ENCODE measurements around the gene GPD1L. TPM values are rescaled to one million over a fixed set of nuclear protein-coding genes. Genes with fewer than 3 reads are reported as not detected.
"Not testable (repeated sequence)": the region's sequence is repeated elsewhere in the genome, so short reads cannot be mapped to it uniquely, and the experiment has no call there.

Gene GPD1L
- total RNA-seq = 10 to 100 TPM; 10.9 to 12.2 TPM

DNA sequence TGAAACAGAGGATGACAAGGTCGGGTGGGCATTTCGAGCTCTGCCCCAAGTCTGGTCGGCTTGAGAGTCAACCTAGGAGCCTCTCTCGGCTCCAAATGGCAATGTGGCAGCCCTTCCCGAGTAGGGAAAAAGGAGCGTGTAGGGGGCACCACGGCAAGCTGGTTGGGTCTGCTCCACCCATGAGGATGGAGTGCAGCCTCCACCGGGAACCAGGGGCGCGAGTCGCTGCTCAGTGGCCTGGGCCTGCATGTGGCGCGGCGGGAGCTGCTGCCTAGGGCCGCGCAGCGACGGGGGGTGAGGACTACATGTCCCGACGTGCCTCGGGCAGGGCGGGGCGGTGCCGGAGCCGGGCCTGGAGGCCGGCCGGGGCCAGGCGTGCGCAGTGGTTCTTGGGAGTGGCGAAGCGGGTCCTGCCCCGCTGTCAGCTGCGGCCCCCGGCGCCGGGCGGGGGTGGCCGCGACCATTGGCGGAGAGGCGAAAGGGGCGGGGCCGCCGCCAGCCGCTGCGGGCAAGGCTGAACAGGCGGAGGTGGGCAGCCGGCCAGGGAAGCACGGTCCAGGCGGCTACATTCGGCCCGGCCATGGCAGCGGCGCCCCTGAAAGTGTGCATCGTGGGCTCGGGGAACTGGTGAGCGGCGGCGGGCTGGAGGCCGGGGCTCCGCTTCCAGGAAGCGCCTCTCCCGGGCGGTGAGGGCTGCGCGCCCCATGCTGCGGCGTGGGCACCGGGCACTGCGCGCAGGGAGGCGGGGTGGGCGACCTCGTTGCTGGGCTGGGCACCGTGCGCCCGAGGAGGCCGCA is at the start of gene GPD1L:
TSS of gene GPD1L (plus strand) at position 489 of the 797 bp plus-strand sequence. CDS start at position 581, 92 bp downstream.
- DNase-seq = peak; percentile 95
- H3K9me3 Mint-ChIP-seq = peaks cover 9% of the 10 kb centered on the region
- no peaks in the 10 kb centered on the region for H3K36me3 Mint-ChIP-seq
- H3K4me1 Mint-ChIP-seq (ENCODE audit: low read depth) = peaks cover 37% of the 10 kb centered on the region
- ChIA-PET POLR2A (interaction anchor here (0.6 to 1.0 kb wide), 3 partner anchors 10 to 536 kb away, joined by 3 to 5 read pairs (median 3); no protein-coding TSS in a partner anchor), CTCF (interaction anchor here (0.7 to 1.5 kb wide), 3 partner anchors 8 to 574 kb away, joined by 3 to 4 read pairs (median 4); partner anchors contain the start of gene STT3B)
- intact Hi-C loops (cut with micrococcal nuclease) = loop anchor here (1.0 to 2.0 kb wide), 4 partner anchors 8 to 578 kb away; partner anchors contain the start of gene STT3B
- H3K27ac Mint-ChIP-seq = peak within 1 kb of the TSS; percentile 76
- H3K4me3 Mint-ChIP-seq = peak within 1 kb of the TSS; percentile 94
- H3K27me3 Mint-ChIP-seq = no peaks in the 10 kb centered on the region

DNA sequence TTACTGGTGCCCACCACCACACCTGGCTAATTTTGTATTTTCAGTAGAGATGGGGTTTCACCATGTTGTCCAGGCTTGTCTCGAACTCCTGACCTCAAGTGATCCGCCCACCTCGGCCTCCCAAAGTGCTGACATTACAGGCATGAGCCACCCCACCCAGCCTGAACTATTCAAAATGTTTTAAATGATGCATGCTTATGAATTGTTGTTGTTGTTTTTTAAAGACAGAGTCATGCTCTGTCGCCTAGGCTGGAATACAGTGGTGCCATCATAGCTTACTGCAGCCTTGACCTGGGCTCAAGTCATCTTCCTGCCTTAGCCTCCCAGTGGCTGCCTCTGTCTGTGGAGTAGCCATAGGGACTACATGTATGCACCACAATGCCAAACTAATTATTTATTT is 48.0 kb upstream of the GPD1L start:
- POLR2A ChIA-PET; H3K27me3 Mint-ChIP-seq; H3K36me3 Mint-ChIP-seq; CTCF ChIA-PET; H3K4me1 Mint-ChIP-seq (ENCODE audit: low read depth); H3K4me3 Mint-ChIP-seq; H3K9me3 Mint-ChIP-seq; H3K27ac Mint-ChIP-seq; DNase-seq; intact Hi-C loops (cut with micrococcal nuclease): not testable (repeated sequence)

DNA sequence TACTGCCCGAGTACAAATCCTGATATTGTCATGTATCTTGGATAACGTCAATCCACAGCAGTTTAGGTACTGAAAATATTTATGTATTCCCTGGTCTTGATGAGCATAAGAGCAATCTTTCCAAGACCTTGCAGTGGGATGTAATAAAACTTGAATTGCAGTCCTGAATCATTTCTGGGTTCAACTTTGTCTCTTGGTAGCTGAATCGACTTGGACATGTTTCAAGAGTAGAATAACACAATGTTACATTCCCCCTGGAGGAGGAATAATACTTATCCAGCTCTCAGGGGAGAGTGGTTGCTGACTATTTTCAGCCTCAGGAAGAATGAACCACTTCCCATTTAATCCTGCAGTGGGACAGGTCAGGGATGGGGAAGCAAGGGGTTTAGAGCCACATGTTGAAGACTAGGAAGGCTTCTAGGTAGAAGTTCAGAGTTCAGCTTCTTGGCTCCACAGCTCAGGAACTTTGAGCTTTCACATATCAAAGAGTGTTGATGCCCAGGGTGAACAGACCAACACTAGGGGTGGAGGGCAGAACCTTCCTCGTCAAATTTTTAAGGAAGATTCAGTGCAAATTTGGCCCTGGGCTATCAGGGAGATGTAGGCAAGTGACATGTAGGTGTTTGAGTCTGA is 43.4 kb upstream of the GPD1L start:
- DNase-seq = no peak
- ChIA-PET POLR2A (no interaction called here), CTCF (no interaction called here)
- H3K36me3 Mint-ChIP-seq = no peaks in the 10 kb centered on the region
- no peaks in the 10 kb centered on the region for H3K4me1 Mint-ChIP-seq (ENCODE audit: low read depth)
- H3K9me3 Mint-ChIP-seq = no peaks in the 10 kb centered on the region
- no peak overlapping the region for H3K27ac Mint-ChIP-seq
- H3K4me3 Mint-ChIP-seq = no peak overlapping the region
- intact Hi-C loops (cut with micrococcal nuclease) = no loop called here
- no peaks in the 10 kb centered on the region for H3K27me3 Mint-ChIP-seq

DNA sequence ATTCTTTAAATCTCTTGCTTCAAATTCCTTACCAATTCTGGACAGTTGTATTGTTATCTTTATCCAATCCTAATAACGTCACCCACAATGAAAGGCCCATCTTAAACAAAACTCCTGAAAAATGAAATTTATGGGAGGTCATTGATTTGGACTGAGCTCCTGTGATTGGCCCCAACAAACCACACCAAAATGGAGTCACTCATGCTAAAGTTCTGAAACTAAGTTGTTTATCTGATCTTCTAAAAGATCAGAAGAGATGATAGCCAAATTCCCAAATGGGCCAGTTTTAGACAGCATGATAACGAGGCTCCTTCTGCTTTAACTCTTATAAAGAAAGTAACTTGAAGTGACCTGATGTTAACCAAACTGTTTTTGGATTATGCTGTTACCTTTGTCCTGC is 39.7 kb upstream of the GPD1L start:
- H3K9me3 Mint-ChIP-seq = no peaks in the 10 kb centered on the region
- no peaks in the 10 kb centered on the region for H3K27me3 Mint-ChIP-seq
- no peak for DNase-seq
- intact Hi-C loops (cut with micrococcal nuclease) = no loop called here
- no peak overlapping the region for H3K4me3 Mint-ChIP-seq
- no peak overlapping the region for H3K27ac Mint-ChIP-seq
- ChIA-PET POLR2A (no interaction called here), CTCF (no interaction called here)
- H3K4me1 Mint-ChIP-seq (ENCODE audit: low read depth) = no peaks in the 10 kb centered on the region
- H3K36me3 Mint-ChIP-seq = no peaks in the 10 kb centered on the region

DNA sequence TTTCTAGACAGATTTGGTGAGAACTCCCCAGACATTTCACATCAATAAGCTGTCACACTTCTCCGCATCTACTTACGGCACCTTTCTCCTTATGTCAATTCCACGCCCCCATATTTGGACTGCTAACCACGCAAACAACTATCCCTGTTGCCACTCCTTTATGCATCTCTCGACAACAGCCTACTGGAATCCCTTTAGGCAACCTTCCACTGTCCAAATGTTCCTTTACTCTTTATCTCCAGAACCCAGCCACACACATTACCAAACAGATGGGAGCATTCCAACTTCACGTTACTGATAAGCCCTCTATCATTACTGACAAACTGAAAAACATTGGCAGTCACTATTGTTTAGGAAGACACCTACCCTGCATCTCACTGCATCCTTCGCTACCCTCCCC is 32.2 kb upstream of the GPD1L start:
- POLR2A ChIA-PET; intact Hi-C loops (cut with micrococcal nuclease); CTCF ChIA-PET; H3K27ac Mint-ChIP-seq; H3K4me1 Mint-ChIP-seq (ENCODE audit: low read depth); H3K9me3 Mint-ChIP-seq; H3K27me3 Mint-ChIP-seq; H3K36me3 Mint-ChIP-seq; H3K4me3 Mint-ChIP-seq; DNase-seq: not testable (repeated sequence)

DNA sequence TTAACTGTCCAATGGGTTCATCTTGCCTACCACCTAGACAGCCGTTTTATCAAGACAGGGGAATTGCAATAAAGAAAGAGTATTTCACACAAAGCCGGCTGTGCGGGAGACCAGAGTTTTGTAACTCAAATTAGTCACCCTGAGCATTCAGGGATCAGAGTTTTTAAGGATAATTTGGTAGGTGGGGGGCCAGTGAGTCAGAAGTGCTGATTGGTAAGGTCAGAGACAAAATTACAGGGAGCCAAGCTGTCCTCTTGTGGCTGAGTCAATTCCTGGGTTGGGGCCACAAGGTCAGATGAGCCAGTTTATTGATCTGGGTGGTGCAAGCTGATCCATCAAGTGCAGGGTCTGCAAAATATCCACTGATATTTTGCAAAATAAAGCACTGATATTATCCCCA is 29.9 kb upstream of the GPD1L start:
- no peak for DNase-seq
- Mint-ChIP-seq H3K27ac (no peak overlapping the region), H3K4me1 (ENCODE audit: low read depth) (no peaks in the 10 kb centered on the region), H3K27me3 (no peaks in the 10 kb centered on the region), H3K36me3 (no peaks in the 10 kb centered on the region), H3K4me3 (no peak overlapping the region), H3K9me3 (no peaks in the 10 kb centered on the region)
- CTCF ChIA-PET = no interaction called here
- POLR2A ChIA-PET = no interaction called here
- intact Hi-C loops (cut with micrococcal nuclease) = no loop called here

DNA sequence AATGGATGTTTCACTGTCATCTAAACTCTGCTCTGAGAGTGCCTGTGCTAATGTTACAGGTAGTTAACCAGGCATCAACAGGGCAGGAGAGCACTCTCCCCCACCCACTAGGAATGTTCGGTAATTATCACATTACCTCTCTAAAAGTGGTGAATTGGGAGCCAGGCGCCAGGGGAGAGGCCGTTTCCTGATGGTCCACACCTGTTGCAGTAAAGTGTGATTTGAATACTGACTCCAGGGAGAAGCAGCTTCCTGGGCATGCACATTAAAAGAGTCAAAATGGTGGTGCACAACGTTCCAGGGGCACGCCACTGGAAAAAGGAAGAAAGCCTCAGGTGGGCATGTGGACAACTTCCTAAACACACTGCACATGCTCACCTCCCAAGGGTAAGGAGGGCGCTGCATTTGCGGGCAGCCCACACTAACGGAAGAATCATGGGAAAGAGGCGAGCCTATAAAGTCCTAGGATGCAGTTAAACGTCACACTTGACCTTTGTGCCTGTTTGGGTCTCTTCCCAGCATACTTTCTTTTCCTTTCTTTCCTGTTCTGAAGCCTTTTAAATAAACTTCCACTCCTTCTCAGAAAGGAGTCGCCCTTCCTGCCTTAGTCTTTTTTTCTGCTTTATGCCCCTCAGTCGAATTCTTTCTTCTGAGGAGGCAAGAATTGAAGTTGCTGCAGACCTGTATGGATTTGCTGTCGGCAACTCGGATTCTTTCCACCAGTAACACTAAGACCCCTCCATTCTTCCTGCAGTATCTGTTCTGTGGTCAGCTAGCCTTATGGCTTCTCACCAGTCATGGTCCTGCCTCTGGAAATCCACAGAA is 28.9 kb upstream of the GPD1L start:
- no peaks in the 10 kb centered on the region for H3K4me1 Mint-ChIP-seq (ENCODE audit: low read depth)
- intact Hi-C loops (cut with micrococcal nuclease) = no loop called here
- H3K9me3 Mint-ChIP-seq = no peaks in the 10 kb centered on the region
- CTCF ChIA-PET = no interaction called here
- H3K36me3 Mint-ChIP-seq = no peaks in the 10 kb centered on the region
- H3K4me3 Mint-ChIP-seq = no peak overlapping the region
- DNase-seq = no peak
- POLR2A ChIA-PET = no interaction called here
- H3K27ac Mint-ChIP-seq = no peak overlapping the region
- H3K27me3 Mint-ChIP-seq = no peaks in the 10 kb centered on the region

DNA sequence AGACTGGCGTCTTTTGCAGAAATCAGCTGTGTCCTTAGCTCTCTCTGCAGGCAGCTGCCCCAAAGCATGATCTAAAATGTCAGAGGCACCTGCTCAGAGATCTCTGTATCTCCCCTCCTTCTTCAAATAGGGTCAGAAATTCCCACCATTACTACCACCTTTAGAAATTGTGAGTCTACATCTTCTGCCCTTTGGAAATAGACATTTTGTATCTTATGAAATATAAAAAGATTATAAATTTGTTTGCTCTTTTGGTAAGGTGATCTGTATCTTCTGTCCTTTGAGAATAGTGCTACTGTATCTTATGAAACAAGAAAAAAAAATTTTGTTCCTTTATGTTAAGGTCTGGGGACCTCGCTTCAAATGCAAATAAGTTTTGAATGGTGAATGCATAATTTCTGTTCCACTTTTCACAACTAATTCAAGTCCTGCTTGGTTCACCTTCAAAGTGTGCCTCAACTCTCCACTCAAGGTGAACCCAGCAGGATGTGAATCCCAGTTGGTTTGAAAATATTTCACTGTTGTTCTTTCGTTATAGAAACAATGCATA is 28.3 kb upstream of the GPD1L start:
- Mint-ChIP-seq H3K9me3 (no peaks in the 10 kb centered on the region), H3K27ac (no peak overlapping the region), H3K36me3 (no peaks in the 10 kb centered on the region), H3K4me3 (no peak overlapping the region), H3K4me1 (ENCODE audit: low read depth) (no peaks in the 10 kb centered on the region), H3K27me3 (no peaks in the 10 kb centered on the region)
- DNase-seq = no peak
- intact Hi-C loops (cut with micrococcal nuclease) = no loop called here
- POLR2A ChIA-PET = no interaction called here
- CTCF ChIA-PET = no interaction called here

DNA sequence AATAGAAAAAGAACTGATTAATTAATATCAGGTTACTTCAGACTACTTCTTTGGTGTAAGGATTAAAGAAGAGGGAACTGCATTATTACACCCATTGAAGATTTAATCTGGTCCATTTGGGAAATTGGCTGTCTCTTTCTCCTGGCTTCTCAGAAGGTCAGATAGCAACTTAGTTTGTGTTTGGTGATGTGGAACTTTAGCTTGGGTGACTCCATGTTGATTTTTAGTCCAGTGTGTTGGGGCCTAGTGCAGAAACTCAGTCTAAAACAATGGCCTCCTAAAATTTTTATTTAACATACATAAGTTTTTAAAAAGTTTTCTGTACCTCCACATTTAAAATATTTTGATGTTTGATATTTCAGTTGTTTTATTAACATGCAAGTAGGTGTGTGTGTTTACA is 27.6 kb upstream of the GPD1L start:
- POLR2A ChIA-PET = no interaction called here
- DNase-seq = no peak
- no peak overlapping the region for H3K4me3 Mint-ChIP-seq

DNA sequence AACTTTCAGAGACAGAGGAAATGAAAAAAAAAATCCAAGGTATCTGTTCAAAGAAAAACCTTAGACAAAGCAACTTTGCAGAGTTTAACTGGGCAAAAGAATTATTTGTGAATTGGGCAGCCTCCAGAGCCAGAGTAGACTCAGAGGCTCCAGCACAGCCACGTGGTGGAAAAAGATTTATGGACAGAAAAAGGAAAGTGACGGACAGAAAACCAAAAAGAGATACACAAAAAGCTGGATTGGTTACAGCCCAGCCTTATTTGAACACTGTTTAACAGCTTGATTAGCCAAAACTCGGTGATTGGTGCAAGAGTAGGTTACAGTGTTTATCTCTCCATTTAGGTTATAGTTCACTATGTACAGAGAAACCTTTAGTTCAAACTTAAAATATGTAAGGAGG is 23.7 kb upstream of the GPD1L start:
- Mint-ChIP-seq H3K36me3 (no peaks in the 10 kb centered on the region), H3K27ac (no peak overlapping the region), H3K4me1 (ENCODE audit: low read depth) (no peaks in the 10 kb centered on the region), H3K4me3 (no peak overlapping the region), H3K9me3 (peaks cover 8% of the 10 kb centered on the region), H3K27me3 (no peaks in the 10 kb centered on the region)
- CTCF ChIA-PET = no interaction called here
- DNase-seq = no peak
- POLR2A ChIA-PET = no interaction called here
- intact Hi-C loops (cut with micrococcal nuclease) = no loop called here

More for the DNA sequence above, 27.6 kb upstream of the GPD1L start:
- CTCF ChIA-PET = no interaction called here
- intact Hi-C loops (cut with micrococcal nuclease) = no loop called here
- H3K36me3 Mint-ChIP-seq = no peaks in the 10 kb centered on the region
- H3K27me3 Mint-ChIP-seq = no peaks in the 10 kb centered on the region
- no peaks in the 10 kb centered on the region for H3K9me3 Mint-ChIP-seq
- no peaks in the 10 kb centered on the region for H3K4me1 Mint-ChIP-seq (ENCODE audit: low read depth)
- no peak overlapping the region for H3K27ac Mint-ChIP-seq

DNA sequence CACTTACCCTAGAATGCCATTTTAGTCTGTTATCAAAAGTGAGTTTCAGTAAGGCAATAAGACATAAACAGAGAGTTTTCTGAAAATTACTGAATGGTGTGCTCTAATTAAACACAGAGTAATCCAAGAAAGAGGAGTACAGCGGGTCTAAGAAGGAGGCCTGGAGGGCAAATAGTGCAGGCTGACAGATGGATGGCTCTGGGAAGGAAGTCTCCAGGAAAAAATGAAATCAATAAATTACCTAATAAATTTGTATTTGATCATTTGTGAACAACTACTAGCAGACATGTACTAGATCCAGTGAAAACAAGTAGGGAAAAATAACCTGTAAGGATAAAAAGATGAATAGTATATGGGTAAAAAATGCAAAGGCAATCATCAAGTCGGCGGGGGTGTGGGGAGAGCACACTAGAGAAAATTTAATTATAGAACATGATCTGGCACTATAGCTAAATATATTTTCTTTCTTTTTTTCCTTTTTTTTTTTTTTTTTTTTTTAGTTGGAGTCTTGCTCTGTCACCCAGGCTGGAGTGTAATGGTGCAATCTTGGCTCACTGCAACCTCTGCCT is 22.6 kb upstream of the GPD1L start:
- POLR2A ChIA-PET = no interaction called here
- Mint-ChIP-seq H3K27ac (no peak overlapping the region), H3K27me3 (no peaks in the 10 kb centered on the region), H3K9me3 (peaks cover 8% of the 10 kb centered on the region), H3K36me3 (no peaks in the 10 kb centered on the region), H3K4me1 (ENCODE audit: low read depth) (no peaks in the 10 kb centered on the region), H3K4me3 (no peak overlapping the region)
- intact Hi-C loops (cut with micrococcal nuclease) = no loop called here
- CTCF ChIA-PET = no interaction called here
- DNase-seq = no peak

DNA sequence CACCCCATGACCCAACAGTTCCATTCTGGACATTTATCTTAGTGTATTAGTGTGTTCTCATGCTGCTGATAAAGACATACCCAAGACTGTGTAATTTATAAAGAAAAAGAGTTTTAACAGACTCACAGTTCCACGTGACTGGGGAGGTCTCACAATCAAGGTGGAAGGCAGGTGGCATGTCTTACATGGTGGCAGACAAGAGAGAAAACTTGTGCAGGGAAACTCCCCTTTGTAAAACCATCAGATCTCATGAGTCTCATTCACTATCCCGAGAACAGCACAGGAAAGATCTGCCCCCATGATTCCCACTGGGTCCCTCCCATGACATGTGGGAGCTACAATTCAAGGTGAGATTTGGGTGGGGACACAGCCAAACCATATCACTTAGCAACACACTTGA is 21.6 kb upstream of the GPD1L start:
- CTCF ChIA-PET = no interaction called here
- no peak for DNase-seq

More for the DNA sequence above, 21.6 kb upstream of the GPD1L start:
- POLR2A ChIA-PET = no interaction called here
- Mint-ChIP-seq H3K27me3 (no peaks in the 10 kb centered on the region), H3K9me3 (peaks cover 15% of the 10 kb centered on the region), H3K4me1 (ENCODE audit: low read depth) (no peaks in the 10 kb centered on the region), H3K27ac (no peak overlapping the region), H3K36me3 (no peaks in the 10 kb centered on the region), H3K4me3 (no peak overlapping the region)
- intact Hi-C loops (cut with micrococcal nuclease) = no loop called here
